ENCODE data around the gene IGFBP7.

The IGFBP7 gene

DNA sequence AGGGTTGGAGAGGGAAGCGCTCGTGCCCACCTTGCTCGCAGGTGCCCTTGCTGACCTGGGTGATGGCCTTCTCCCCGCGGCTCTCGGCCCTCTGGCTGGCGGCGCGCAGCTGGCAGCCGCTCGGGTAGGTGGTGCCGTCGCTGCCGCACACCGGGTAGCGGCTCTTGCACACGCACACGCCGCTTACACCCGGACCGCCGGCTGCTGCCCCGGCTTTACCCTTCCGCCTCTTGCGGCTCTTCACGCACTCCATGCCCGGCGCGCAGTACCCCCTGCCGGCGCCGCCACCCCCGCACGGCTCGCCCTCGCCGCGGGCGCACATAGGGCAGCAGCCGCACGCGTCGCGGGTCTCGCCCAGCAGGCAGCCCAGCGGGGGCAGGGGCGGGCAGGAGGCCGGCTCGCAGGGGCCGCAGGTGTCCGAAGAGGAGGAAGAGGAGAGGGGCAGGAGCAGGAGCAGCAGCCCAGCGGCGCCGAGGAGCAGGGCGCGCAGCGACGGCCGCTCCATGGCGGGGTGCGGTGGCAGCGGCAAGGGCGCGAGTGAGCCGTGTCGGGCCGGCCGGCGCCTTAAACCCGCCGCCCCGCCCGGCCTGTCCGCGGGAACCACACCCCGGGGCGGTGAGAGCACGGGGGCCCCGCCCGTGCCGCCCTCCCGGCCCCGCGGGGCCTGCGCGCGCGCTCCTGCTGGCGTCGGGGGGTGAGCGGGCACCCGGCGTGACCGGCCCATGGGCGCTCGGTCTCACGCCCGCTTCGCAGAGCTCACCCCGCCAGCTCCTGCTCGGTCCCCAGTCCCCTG is at the start of gene IGFBP7:
Gene IGFBP7, minus strand, starts transcription at position 539 of the 793 bp plus-strand sequence. Its CDS starts 34 bp downstream, at position 505.
- peak; percentile 6 for DNase-seq

DNA sequence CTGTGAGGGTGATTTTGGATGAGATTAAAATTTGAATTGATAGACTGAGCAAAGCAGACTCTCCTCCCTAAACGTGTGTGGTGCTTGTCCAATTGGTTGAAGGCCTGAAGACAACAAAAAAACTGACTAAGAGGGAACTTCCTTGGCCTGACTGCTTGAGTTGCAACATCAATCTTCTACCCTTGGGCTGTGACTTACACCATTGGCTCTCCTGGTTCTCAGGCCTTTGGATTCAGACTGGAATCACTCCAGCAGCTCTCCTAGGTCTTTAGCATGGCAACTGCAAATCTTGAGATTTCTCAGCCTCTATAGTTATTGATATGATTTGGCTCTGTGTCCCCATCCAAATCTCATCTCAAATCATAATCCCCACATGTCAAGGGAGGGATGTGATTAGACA is 49.7 kb upstream of the IGFBP7 start:
- DNase-seq = no peak

GRCh38 chr4:57158762-57159161 is 48.6 kb upstream of the IGFBP7 start:
- DNase-seq = no peak

GRCh38 chr4:57158221-57158620 is 48.0 kb upstream of the IGFBP7 start:
- no peak for DNase-seq

DNA sequence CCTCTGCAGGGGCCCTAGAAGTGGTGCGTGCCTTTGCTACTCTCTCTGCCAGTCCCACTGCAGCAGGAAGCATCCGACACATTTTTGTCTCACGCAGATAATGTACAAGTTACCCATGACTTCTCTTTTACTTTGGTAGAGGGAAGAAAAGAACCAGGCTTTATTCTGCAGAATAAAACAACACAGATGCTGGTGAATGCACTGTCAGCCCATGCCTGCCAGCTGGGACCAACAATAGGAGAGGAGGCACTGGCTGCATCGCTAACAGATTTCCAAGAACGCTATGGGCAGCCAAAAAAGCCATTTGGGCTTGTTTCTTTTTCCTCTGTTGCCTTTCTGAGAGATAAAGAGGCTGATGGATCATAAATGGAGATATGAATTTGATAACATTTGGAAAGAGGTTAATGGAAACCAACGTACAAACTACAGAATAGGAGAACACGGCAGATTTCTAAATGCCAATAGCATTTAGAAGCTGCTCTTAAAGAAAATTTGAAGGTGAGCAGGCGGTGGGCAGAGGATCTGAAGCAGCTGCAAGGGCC is 47.5 kb upstream of the IGFBP7 start:
- DNase-seq = no peak

DNA sequence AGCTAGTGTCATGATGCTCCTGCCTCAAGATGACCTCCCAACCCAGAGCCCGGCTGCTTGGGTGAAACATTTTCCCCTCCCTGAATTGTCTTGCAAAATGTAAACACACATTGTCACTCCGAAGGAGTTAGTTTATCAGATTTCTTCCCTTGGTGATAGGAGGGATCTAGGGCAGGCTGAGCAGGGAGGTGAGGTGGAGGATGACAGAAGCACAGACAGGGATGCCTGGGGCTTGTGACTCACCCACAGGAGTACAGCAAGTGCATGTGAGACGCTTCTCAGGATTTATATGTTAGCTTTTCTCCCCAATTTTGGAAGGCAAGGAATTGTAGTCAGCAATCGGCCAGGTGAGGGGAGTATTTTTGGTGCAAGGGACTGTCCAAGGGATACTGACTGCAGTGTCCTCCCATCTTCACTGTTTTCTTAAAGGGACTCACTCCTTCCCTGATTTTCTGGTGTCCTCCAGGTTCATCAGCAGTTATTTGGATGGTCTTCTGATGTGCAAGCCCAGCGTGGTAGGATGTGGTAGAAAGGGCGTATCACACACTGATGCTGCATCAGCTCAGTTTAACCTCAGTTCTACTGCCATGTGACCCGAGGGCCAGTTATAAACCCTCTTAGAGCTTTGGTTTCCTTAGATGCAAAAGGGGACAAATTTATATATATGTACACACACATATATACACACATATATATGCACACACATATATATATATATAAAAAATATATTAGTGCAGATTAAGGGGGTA is 46.2 kb upstream of the IGFBP7 start:
- DNase-seq = no peak

DNA sequence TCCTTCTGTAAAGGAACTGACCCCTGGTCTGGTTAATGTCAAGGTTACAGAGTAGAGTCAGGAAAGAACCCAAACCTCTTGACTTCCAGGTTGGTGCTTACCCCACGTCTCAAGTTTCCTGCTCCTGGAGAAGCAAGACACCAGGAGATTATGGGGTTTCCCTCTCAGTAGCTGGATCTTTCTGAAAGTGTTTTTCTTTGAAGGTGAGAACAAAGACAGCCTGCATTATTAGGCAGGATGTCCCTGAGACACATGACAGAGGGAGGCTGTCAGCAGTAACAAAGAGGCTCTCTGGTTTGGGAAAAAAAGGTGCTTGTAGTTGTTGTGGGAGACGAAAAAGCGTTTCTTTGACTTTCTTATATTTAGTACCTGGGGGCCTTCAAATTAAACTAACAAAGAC is 44.7 kb upstream of the IGFBP7 start:
- no peak for DNase-seq

- no peak for DNase-seq
Measured at GRCh38 chr4:57154191-57154590, 44.0 kb upstream of the IGFBP7 start.

- DNase-seq = no peak
Measured at GRCh38 chr4:57153207-57153606, 43.0 kb upstream of the IGFBP7 start.

DNA sequence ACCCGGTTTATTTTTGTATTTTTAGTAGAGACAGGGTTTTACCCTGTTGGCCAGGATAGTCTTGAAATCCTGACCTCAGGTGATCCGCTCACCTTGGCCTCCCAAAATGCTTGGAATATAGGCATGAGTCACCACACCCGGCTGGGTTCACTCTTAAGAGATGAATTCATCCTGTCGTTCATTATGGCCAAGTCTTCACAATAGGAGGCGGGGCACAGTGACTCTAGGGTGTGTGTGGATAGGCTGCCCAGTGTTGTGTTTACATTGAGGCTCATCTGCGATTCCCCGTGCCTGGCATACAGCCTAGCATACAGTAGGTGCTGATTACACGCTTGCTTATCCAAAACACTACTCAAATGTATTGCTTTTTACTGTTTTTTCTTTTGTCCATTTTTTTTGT is 41.3 kb upstream of the IGFBP7 start:
- no peak for DNase-seq

- no peak for DNase-seq
Measured at GRCh38 chr4:57149833-57150232, 39.6 kb upstream of the IGFBP7 start.

GRCh38 chr4:57148831-57149505 is 38.8 kb upstream of the IGFBP7 start:
- no peak for DNase-seq

- no peak for DNase-seq
Measured at GRCh38 chr4:57148177-57148576, 38.0 kb upstream of the IGFBP7 start.

- no peak for DNase-seq
Measured at GRCh38 chr4:57147335-57148060, 37.3 kb upstream of the IGFBP7 start.

- DNase-seq = no peak
Measured at GRCh38 chr4:57146444-57146843, 36.3 kb upstream of the IGFBP7 start.

GRCh38 chr4:57144466-57144865 is 34.3 kb upstream of the IGFBP7 start:
- DNase-seq = no peak

DNA sequence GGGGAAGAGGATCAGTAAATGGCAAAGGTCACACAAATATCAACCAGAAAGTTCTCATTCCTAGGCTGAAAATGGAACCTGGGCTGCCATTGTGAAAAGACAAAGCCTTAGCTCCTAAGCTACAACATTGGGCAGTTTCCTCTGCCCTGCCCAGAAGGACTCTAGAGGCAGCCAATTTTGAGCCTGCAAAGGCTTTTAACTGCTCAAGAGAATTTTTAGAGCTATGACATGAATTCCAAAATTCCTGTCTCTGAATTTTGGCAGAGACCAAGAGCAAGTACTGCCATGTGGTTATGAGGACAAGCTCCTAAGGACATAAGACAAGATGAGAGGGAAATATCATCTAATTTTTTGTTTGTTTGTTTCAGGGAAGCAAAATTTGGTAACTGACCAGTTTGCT is 29.6 kb upstream of the IGFBP7 start:
- DNase-seq = no peak

DNA sequence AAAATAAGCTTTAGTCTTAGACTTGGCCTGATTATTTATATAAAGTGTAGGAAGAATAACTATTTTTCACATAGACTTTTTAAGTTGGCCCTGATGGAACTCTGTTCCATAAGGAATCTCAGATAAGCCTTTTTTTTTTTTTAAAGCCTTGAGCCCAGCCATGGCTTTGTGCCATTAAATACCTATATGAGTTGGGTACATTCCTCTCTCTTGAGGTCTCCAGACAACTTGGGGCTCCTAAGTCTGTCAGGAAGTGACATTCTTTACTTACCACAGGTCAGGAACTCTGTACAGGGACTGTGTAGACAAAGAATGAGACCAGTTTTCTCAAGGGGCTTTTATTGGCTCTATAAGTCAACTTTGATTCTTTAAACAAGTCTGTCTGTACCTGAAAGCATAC is 27.1 kb upstream of the IGFBP7 start:
- no peak for DNase-seq

GRCh38 chr4:57136281-57136680 is 26.1 kb upstream of the IGFBP7 start:
- DNase-seq = no peak

GRCh38 chr4:57132743-57133137 is 22.6 kb upstream of the IGFBP7 start:
- no peak for DNase-seq

DNA sequence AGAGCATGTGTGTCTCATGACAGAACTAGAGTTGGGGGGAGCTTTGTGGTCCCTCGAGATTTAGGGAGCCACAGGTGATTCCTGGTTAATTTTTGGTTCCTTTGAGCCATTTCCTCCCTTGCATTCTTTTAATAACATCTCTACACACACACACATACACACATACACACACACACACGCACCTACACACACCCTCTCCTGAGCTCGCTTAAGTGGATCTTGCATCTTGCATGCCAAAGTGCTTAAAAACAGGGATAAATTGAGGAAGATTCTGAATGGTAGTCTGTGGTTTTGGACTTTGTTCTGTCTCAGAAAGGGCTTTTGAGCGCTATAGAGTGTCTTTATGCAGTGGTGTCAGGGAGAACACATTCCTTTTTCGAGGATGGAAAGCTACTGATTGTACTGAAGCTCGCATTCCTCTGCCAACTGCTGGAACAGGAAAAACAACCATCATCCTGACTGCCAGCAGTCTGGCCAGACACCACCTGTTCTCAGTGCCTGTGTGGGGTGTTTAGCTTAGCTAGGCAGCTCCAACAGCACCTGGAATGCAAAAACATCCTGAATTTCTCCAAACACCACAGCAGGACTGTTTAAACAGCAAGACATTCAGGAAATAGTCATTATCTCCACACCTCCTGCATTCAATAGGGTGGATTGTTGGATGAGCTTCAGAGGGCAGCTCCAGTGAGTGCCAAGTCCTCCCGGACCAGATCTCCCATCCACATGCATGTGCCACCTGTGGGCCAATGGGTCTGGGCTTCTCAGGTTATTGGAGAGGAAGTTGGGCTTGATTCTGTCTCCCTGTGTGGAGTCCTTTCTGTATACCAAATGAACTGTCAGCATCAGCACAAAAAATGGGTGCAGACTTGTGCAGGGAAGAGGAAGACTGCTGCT is 21.9 kb upstream of the IGFBP7 start:
- DNase-seq = no peak

DNA sequence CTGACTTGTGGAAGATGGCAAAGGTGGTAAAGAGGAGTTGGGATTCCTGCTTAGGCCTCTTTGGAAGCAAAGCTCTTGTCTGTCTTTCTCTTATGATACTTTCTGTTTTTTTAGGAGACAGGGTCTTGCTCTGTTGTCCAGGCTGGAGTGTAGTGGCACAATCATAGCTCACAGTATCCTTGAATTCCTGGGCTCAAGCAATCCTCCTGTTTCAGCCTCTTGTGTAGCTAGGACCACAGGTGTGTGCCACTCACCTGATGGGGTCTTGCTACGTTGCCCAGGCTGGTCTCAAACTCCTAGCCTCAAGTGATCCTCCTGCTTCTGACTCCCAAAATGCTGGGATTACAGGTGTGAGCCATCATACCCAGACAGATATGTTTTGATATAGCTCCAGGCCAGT is 19.3 kb upstream of the IGFBP7 start:
- DNase-seq = no peak

Data from GOT3 (cell line).